Activated T-helper 2 cell treated with anti-CD3 and anti-CD28 coated beads, Interferon-gamma antibody, Interleukin-2, Interleukin-4, amounts not matched to agents 10 μg/mL and 5 μg/mL and 100 μg/mL, durations not matched to agents 14 hours and 24 hours and 36 hours (primary cell): ENCODE data around the gene PSMB5. TPM values are rescaled to one million over a fixed set of nuclear protein-coding genes. Genes with fewer than 3 reads are reported as not detected.
"Not testable (repeated sequence)": the region's sequence is repeated elsewhere in the genome, so short reads cannot be mapped to it uniquely, and the experiment has no call there.

Experiments
- DNase-seq: peaks from one replicate; pipeline ENCODE4 v3.0.0; 2021; ENCODE audit warnings: low spot score
- H3K27ac Mint-ChIP-seq: one replicate; pipeline ENCODE4 v1.8.0; 2021; ENCODE audit warnings: mixed read lengths
- H3K27me3 Mint-ChIP-seq: one replicate; pipeline ENCODE4 v1.8.0; 2021; ENCODE audit warnings: low read depth, mixed read lengths
- H3K36me3 Mint-ChIP-seq: one replicate; pipeline ENCODE4 v1.8.0; 2021; ENCODE audit warnings: low read depth, mixed read lengths
- H3K4me1 Mint-ChIP-seq: one replicate; pipeline ENCODE4 v1.8.0; 2021; ENCODE audit warnings: low read depth, mixed read lengths
- H3K4me3 Mint-ChIP-seq: one replicate; pipeline ENCODE4 v1.8.0; 2021; ENCODE audit warnings: low read depth, mild to moderate bottlenecking, moderate library complexity, mixed read lengths
- H3K9me3 Mint-ChIP-seq: one replicate; pipeline ENCODE4 v1.8.0; 2021; ENCODE audit warnings: mixed read lengths
- intact Hi-C: fragments of 100-400 bp; cut with micrococcal nuclease; formaldehyde crosslinking; loops from one replicate; pipeline ENCODE4 v1.15.1; 2023
- total RNA-seq: library from RNA; stranded (reverse); gene quantifications from 2 replicates; pipeline ENCODE4 v1.2.3, GENCODE V29; 2022

Gene PSMB5
- total RNA-seq, 1 donor from 2014 or later, result 124 TPM

DNA sequence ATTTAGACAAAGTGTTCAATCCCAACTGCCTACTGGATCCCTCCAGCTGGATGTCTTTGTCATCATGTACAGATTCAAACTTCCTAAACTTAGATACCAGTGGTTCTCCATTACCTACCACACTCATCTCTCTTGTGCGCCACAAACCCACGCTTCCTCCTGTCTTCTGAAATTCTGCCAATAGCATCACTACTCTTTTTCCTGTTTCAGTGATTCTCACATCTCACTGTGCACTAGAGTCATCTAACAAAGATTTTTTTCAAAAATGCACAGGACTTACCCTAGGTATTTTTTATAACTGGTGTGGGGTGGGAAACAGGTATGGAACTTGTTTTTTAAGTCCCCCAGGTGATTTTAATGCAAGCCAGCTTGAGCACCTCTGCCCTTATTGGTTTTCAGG, 5.9 kb downstream of the PSMB5 start:
- peaks cover 74% of the 10 kb centered on the region for H3K36me3 Mint-ChIP-seq
- H3K4me3 Mint-ChIP-seq, result peak overlapping the region; percentile 1
- no peaks in the 10 kb centered on the region for H3K9me3 Mint-ChIP-seq
- no peak for DNase-seq
- no peaks in the 10 kb centered on the region for H3K27me3 Mint-ChIP-seq
- H3K27ac Mint-ChIP-seq, result peak overlapping the region; percentile 53
- peaks cover 46% of the 10 kb centered on the region for H3K4me1 Mint-ChIP-seq
- intact Hi-C loops, result loop anchor here (1.0 kb wide), 1 partner anchor 21 kb away; no protein-coding TSS in a partner anchor

DNA sequence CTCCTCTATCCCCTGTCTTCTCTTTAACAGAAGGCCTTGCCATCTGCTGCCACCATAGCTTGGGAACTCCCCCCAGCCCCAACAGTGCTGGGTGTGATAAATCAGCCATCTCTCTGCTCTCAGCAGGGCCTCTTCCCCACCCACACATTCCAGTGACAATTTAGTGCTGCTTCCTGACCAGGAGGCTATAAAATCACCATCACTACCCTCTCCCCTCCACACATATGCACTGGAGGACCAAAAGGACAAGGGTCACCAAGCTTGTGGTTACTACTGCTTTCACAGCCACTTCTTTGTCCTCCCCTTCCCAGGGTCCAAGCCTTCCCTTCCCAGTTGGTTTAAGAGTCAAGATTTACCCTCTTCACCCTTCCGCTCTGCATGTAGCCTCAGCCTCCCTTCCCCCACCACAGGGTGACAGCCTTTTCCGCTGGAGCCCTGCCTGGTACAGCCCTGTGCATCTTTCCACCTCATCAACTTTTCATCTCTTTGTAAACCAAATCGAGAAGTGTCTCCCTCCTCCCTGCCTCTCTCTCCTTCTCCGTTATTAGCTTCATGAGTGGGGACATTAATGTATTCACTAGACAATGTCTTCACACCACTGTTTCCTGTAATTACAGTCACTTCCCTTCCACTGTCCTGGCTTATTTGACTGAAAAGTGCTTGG, 9.4 kb downstream of the PSMB5 start:
- peaks cover 47% of the 10 kb centered on the region for H3K4me1 Mint-ChIP-seq
- H3K36me3 Mint-ChIP-seq, result peaks cover 60% of the 10 kb centered on the region
- no peak for DNase-seq
- H3K4me3 Mint-ChIP-seq, result peak overlapping the region; percentile 6
- H3K9me3 Mint-ChIP-seq, result no peaks in the 10 kb centered on the region
- intact Hi-C loops, result no loop called here
- H3K27me3 Mint-ChIP-seq, result no peaks in the 10 kb centered on the region
- H3K27ac Mint-ChIP-seq, result peak overlapping the region; percentile 70

DNA sequence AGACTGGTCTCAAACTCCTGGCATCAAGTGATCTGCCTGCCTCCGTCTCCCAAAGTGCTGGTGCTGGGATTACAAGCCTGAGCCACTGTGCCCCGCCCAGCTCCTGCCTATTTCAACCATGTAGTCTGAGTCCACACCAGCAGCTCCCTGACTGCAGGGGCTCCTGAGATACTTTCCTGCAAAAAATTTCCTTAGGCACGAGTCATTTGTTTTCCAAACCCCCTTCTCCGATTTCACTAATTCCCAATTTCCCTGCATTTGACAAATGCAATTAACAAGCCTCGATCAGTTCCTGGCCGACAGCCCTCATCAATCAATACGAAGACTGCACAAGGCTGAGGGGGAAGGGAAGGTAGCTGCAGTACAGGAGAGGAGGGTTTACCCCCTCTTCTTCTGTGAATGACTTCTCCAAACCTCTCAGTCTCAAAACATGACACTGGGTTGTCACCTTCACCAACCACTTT, 10.1 kb downstream of the PSMB5 start:
- H3K4me1 Mint-ChIP-seq, result peaks cover 47% of the 10 kb centered on the region
- intact Hi-C loops, result no loop called here
- DNase-seq, result no peak
- H3K4me3 Mint-ChIP-seq, result peak overlapping the region; percentile 30
- H3K36me3 Mint-ChIP-seq, result peaks cover 60% of the 10 kb centered on the region
- peak overlapping the region; percentile 70 for H3K27ac Mint-ChIP-seq
- no peaks in the 10 kb centered on the region for H3K27me3 Mint-ChIP-seq
- no peaks in the 10 kb centered on the region for H3K9me3 Mint-ChIP-seq

DNA sequence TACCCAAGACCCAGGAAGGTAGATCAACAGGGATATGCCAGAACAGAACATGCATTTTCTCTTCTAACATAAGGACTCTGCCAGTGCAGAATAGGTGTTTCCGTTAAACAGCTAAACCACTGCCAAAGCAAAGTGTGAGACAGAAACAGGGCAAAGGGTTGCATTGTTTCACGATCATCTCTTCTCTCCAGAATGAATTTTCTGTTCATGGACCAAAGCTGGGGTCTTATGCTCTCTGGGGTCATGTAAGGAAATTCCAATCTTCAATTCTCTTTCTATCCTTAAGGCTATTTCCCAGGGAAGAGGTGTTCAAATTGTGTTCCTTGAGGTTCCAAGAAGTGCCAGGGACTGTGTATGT, 10.9 kb downstream of the PSMB5 start:
- no peaks in the 10 kb centered on the region for H3K27me3 Mint-ChIP-seq
- peaks cover 40% of the 10 kb centered on the region for H3K4me1 Mint-ChIP-seq
- H3K9me3 Mint-ChIP-seq, result no peaks in the 10 kb centered on the region
- no peak overlapping the region for H3K4me3 Mint-ChIP-seq
- intact Hi-C loops, result no loop called here
- H3K27ac Mint-ChIP-seq, result peak overlapping the region; percentile 30
- DNase-seq, result no peak
- H3K36me3 Mint-ChIP-seq, result peaks cover 52% of the 10 kb centered on the region

DNA sequence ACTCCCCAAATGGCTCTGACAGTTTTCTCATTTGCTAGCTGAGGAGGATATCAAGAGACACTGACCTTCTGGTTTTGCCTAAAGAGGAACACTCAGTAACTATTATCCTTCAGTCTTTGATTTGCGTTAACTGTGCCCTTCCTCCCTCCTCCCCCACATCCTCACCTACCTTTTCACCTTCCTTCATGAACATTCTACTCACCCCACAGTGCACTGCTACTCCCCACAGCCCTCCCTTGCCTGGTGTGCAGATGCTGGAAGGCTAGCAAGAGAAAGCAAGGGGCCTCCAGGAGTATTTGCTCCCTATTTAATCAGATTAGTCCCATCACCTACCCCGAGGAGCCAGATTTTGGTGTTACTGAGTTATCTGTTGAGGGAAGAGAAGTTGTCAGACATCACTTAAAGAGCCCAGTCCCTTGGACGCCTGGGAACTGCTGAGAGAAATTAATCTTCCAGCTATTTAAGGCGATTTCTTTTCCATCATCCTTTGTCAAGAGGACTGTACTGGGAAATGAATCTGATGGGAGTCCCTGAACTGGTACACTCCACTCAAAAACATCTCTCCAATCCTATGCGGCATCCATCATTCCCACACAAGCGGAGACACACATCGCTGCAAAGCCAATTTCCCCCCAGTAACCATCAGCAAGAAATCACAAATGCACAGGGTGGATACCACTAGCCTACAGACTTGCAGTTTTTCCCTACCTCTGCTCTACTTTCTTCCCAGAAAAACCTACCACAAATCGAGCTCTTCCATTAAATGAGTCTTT, 11.5 kb downstream of the PSMB5 start:
- Mint-ChIP-seq H3K27me3 (no peaks in the 10 kb centered on the region), H3K27ac (peak overlapping the region; percentile 1), H3K9me3 (no peaks in the 10 kb centered on the region), H3K4me3 (no peak overlapping the region), H3K4me1 (peaks cover 37% of the 10 kb centered on the region), H3K36me3 (peaks cover 49% of the 10 kb centered on the region)
- no peak for DNase-seq
- intact Hi-C loops, result no loop called here

DNA sequence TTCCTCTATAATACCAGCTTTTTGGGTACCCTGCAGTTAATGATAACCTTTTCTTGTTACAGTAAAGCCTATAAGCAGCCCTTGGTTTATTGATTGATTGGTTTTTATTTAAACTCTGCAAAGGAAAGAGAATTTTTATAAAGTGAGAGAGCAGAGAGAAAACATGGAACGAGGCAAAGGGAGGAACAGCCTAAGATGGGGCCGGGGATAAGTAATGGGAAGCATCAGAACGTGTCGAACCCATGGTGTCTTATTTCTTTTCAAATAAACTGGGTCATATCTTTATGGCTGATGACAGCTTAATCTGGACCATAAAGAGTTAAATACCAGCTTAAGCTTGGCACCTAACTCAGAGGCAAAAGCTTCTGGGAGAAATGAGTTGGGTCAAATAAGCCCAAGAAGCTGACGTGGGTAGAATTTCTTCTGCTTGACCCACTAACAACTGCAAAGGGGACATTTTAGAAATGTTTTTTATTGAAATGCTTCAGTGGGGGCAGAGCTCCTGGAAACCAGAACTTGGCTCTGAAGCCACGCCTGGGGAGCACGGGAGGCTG, 12.7 kb downstream of the PSMB5 start:
- Mint-ChIP-seq H3K4me1 (peaks cover 35% of the 10 kb centered on the region), H3K36me3 (peaks cover 40% of the 10 kb centered on the region), H3K4me3 (no peak overlapping the region), H3K9me3 (no peaks in the 10 kb centered on the region), H3K27ac (no peak overlapping the region), H3K27me3 (no peaks in the 10 kb centered on the region)
- intact Hi-C loops, result no loop called here
- no peak for DNase-seq

DNA sequence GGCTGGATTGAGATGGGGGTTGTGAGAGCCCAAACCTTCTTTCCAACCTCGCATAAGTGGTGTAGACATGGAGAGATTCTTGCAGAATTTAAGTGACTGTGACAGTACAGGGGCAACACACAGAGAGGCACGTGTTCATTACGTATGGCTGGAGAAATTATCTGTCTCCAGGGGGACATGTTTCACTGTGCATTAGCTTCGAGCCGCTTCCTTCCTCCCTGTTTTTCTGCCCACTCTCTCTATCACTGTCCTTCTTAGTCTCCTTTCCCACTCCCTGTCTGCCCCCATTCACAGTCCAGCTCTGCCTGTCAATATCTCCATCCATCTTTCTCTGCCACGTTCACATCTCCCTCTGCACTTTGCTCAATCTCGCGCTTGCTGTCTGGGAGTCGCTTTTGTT, 13.3 kb downstream of the PSMB5 start:
- no peak for DNase-seq
- H3K36me3 Mint-ChIP-seq, result peaks cover 40% of the 10 kb centered on the region
- intact Hi-C loops, result no loop called here
- H3K4me3 Mint-ChIP-seq, result no peak overlapping the region
- peaks cover 35% of the 10 kb centered on the region for H3K4me1 Mint-ChIP-seq
- H3K9me3 Mint-ChIP-seq, result no peaks in the 10 kb centered on the region
- no peak overlapping the region for H3K27ac Mint-ChIP-seq
- H3K27me3 Mint-ChIP-seq, result no peaks in the 10 kb centered on the region

DNA sequence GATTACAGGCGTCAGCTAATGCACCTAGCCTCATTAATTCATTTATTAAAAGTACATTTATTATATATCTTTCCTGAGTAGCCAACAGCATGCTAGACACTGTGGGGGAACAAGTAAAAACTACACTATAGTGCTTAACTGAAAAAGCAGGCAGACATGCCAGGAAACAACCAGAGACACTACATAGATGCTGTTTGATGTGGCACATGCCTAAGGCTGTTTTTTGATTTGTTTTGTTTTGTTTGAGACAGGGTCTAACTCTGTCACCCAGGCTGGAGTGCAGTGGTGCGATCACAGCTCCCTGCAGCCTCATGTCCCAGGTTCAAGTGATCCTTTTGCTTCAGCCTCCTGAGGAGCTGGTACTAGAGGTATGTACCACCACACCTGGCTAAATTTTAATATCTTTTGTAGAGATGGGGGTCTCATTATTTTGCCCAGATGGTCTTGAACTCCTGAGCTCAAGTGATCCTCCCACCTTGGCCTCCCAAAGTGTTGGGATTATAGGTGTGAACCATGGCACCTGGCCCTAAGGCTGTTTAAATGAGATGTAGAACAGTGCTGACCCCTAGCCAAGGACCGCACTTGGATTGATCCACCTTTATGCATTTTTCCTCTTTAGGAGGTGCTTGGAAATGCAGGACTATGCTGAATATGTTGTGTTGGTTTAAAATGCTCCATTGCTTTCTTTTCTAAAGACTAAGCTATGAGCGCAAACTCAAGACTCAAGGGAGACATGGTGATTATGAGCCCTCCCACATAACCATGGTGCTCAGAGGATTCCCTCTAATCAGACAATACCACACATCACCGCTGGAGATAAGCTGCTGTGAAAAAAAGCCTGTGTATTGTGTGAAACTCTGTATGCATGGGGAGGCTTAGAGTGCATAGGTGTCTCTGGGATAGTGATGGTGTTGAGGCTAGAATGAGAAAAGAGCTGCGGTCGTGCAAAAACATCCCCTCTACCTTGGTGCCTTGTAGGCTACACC, 14.3 kb downstream of the PSMB5 start:
- Mint-ChIP-seq H3K27me3 (no peaks in the 10 kb centered on the region), H3K9me3 (no peaks in the 10 kb centered on the region), H3K36me3 (peaks cover 30% of the 10 kb centered on the region), H3K4me3 (no peak overlapping the region), H3K4me1 (peaks cover 30% of the 10 kb centered on the region), H3K27ac (no peak overlapping the region)
- DNase-seq, result no peak
- intact Hi-C loops, result no loop called here

DNA sequence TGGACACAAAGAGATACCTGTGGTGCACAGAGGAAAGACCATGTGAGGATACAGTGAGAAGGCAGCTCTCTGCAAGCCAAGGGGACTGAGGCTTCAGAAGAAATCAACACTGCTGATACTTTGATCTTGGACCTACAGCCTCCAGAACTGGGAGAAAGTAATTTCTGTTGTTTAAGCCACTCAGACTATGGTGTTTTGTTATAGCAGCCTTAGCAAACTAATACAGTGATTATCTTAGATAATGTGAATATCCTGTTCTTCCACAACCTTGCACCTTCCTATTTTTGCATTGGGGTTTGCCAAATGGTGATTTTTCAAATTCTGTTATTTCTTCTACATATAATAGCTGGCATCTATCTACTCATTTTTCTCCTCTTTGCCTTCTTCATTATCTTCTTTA, 16.6 kb downstream of the PSMB5 start:
- Mint-ChIP-seq H3K4me1 (peaks cover 17% of the 10 kb centered on the region), H3K36me3 (peaks cover 9% of the 10 kb centered on the region), H3K4me3 (no peak overlapping the region), H3K27ac (no peak overlapping the region), H3K27me3 (no peaks in the 10 kb centered on the region), H3K9me3 (no peaks in the 10 kb centered on the region)
- intact Hi-C loops, result no loop called here
- no peak for DNase-seq

DNA sequence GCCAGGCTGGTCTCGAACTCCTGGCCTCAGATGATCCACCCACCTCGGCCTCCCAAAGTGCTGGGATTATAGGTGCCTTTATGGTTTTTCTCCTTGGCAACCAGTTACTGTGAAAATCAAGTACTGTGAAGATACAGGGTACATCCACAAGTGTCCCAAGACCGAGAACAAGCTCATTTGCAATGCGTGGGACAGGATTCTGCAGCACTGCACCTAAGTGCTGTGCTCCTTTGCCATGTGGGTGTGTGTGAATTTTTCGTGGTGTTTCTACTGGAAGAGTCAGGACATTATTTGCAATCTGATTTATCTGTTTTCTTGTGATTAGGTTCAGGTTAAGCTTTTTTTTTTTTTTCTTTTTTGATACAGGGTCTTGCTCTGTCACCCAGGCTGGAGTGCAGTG, 17.6 kb downstream of the PSMB5 start:
- intact Hi-C loops, result no loop called here
- DNase-seq, result no peak
- Mint-ChIP-seq H3K9me3 (no peaks in the 10 kb centered on the region), H3K27me3 (no peaks in the 10 kb centered on the region), H3K4me3 (no peak overlapping the region), H3K4me1 (peaks cover 12% of the 10 kb centered on the region), H3K36me3 (peaks cover 4% of the 10 kb centered on the region), H3K27ac (no peak overlapping the region)

DNA sequence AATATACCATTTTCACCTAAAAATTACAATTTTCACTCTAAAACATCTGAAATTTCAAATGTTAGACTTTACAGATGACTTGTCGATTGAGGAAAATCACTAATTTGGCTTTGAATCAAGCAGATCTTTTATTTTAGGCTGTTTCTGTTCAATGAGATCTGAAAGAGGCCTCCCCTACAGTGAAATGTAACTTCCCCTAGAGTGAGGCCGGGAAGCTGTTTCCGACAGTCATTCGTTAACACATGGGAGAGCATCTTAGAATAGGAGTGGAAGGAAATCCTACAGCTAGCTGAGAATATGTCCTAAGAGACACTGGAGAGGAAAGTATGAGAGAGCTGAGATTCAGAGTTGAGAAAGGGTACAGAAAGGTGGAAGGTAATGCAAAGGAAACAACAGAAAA, 19.1 kb downstream of the PSMB5 start:
- intact Hi-C loops, result no loop called here
- no peak overlapping the region for H3K4me3 Mint-ChIP-seq
- H3K4me1 Mint-ChIP-seq, result peaks cover 6% of the 10 kb centered on the region
- no peak for DNase-seq
- H3K27ac Mint-ChIP-seq, result peak overlapping the region; percentile 17
- H3K27me3 Mint-ChIP-seq, result no peaks in the 10 kb centered on the region
- no peaks in the 10 kb centered on the region for H3K36me3 Mint-ChIP-seq
- no peaks in the 10 kb centered on the region for H3K9me3 Mint-ChIP-seq

DNA sequence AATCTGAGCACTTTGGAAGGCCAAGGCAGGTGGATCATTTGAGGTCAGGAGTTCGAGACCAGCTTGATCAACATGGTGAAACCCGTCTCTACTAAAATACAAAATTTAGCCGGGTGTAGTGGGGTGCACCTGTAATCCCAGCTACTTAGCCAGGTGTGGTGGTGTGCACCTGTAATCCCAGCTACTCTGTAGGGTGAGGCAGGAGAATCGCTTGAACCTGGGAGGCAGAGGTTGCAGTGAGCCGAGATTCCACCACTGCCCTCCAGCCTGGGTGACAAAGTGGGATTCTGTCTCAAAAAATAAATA, 21.0 kb downstream of the PSMB5 start:
- H3K36me3 Mint-ChIP-seq, DNase-seq, H3K9me3 Mint-ChIP-seq, H3K27me3 Mint-ChIP-seq, H3K4me3 Mint-ChIP-seq, H3K27ac Mint-ChIP-seq, intact Hi-C loops: not testable (repeated sequence)
- H3K4me1 Mint-ChIP-seq, result peaks cover 15% of the 10 kb centered on the region
